ENCODE data around the gene SREBF1.
"Not testable (repeated sequence)": the region's sequence is repeated elsewhere in the genome, so short reads cannot be mapped to it uniquely, and the experiment has no call there.

Gene SREBF1

DNA sequence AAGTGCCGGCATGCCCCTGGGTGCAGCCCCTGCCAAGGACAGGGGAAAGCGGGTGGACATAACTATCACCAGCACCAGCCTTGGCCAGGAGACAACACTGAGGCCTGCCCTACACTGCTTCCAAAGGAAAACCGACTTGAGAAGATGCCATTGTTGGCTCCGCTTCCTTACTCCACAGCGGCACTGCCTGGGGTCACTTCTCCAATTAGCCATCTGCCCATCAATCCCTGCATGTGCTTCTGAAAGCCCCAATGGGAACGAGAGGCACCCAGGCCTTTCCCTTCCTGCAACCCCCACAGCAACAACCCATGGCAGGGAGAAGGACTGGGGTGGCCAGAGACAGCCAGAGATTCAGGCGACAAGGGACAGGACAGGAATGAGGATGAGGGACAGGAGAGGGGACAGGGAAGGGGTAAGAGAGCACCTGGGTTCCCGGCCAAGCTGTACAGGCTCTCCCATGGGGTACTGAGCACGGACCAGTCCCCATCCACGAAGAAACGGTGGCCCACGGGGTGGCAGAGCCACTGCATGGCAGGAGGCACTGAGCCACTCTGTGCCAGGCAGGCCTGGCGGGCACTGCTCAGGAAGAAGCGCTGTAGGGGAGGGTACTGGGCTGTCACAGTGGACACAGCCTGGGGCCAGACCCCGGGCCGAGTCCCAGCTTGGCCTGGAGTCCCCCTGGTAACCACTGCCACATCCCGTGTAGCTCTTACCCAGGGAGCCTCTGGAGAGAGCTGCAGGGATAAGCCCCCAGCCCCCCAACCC is 21.2 kb downstream of the SREBF1 start:
- DNase-seq (ENCODE audit: low read depth): no peak
- no peak overlapping the region for H3K4me3 ChIP-seq (ENCODE audit: low read depth, low read length)

DNA sequence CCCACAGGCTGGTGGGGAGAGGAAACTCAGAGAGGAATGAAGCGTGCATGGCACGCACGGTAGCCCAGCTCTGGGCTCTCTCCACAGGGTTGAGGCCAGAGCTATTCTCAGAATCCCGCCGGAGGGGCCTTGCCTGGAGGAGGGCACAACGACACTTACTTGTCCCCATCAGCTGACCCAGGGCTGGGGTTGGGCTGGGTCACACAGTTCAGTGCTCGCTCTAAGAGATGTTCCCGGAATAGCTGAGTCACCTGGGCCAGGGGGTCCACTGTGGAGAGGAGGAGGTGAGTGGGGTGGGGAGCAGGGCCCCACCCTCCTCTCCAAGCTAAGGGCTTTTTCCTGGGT is 21.8 kb downstream of the SREBF1 start:
- no peak for DNase-seq (ENCODE audit: low read depth)

DNA sequence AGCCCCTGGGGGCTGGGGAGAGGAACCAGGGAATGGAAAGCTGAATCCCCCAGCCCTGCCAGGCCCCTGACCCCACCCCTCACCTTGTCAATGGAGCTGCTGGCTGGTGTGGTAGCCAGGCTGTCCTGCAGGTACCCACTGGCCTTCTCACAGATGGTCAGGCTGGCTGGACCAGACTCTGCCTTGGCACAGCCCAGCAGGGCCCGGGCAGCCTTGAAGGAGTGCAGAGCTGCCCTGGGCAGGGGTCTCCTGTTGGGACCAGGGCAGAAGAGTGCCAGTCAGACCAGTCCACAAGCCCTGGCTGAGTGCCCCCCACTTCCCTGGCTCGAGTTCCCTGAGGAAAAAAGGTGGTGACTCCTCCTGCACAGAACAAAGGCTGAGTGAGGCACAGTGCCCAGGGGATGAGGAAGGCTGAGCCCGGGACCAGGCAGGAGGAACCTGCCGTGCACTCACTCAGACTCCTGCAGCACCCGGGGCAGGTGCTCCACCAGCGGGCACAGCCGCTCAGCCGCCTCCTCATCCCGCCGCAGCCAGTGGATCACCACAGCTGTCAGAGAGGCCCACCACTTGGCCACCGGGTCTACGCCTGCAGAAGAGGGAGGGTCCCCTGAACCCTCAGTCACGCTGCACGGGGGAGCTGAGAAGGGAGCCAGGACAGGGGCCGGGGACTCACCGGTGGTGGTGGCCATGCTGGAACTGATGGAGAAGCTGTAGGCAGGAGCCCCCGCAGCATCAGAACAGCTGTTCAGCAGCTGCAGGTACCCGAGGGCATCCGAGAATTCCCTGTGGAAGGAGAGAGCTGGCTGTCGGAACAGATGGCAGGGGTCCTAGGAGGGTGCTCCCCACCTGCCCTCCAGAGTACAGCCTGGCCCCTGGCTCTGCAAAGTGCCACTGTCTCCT is 22.4 kb downstream of the SREBF1 start:
- H3K4me3 ChIP-seq (ENCODE audit: low read depth, low read length): no peak overlapping the region
- DNase-seq (ENCODE audit: low read depth): no peak

More for the DNA sequence above, 21.8 kb downstream of the SREBF1 start:
- no peak overlapping the region for H3K4me3 ChIP-seq (ENCODE audit: low read depth, low read length)

DNA sequence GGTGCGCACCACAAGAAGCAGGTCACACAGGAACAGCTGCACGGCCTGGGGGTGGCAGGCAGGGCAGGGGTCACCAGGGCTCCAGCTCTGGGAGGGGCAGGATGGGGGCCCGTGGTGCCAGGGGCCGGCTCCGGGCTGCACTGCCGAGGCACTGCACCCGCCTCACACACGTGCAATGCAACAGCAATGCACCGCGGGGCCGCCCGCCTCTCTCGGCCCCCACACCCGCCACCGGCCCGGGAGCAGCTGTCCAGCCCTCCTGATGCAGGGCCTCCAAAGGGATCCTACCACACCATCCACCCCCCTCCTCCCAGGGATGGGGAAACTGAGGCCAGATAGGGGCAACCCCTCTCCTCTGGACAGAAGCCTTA is 23.1 kb downstream of the SREBF1 start:
- no peak for DNase-seq (ENCODE audit: low read depth)
- no peak overlapping the region for H3K4me3 ChIP-seq (ENCODE audit: low read depth, low read length)

DNA sequence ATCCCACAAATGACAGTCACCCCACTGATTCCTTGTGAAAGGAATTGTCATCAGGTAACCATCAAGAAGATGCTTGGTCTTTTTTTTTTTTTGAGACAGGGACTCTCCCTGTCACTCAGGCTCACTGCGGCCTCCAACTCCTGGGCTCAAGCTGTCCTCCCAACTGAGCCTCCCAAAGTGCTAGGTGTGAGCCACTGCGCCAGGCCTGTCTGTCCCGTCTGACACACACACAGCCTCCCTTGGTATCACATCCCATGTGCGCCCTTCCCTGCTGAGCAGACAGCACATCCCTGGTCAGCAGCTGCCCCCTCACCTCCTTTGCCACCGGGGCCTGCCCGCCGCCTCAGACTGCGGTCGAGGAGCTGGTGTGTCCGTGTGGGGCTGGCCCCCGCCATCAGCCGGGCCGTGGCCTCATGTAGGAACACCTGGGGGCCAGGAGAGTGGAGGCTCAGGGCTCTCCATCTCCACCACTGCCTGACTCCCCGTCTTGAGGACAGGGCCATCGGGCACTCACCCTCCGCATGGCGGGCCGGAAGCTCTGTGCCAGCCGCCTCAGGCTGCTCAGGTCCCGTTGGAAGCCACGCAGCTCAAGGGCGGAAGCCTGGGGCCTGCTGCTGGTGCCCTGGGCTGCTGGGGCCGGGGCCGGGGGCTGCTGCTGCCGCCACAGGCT is 23.6 kb downstream of the SREBF1 start:
- DNase-seq (ENCODE audit: low read depth): no peak
- no peak overlapping the region for H3K4me3 ChIP-seq (ENCODE audit: low read depth, low read length)

DNA sequence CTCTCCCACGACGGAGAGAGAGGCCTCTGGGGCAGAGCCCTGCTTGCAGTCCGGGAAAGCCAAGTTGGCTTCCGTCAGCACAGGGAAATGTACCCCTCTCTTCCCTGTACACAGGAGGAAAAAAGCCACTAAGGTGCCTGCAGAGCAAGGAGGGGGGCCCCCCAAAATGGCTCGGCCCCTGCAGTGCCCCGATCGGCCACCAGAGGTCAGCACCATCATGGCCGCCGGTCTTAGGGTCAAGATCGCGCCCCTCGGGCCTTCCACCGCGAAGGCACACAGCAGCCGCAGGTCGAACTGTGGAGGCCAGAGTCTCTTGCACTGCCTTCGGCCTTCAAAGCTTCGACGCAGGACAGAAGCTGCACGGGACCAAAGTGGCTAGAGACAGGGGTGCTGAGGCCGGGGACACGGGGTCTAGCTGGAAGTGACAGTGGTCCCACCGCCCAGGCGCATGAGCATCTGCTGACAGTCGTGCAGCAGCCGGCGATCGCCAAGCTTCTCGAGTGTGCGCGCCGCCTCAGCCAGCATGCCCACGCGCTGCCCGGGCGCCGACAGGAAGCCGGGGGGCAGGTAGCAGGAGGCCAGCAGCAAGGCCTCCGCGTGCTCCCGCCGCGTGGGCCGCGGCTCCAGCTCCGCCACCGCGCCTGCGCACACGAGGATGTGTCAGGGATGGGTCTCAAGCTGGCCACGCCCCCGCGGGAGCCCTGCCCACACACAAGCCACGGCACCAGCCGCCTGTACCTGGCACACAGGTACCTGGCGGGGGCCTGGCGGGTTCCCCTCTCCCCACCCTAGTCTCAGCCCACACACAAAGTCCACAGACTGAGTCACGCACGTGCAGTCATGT is 24.4 kb downstream of the SREBF1 start:
- no peak for DNase-seq (ENCODE audit: low read depth)
- no peak overlapping the region for H3K4me3 ChIP-seq (ENCODE audit: low read depth, low read length)

DNA sequence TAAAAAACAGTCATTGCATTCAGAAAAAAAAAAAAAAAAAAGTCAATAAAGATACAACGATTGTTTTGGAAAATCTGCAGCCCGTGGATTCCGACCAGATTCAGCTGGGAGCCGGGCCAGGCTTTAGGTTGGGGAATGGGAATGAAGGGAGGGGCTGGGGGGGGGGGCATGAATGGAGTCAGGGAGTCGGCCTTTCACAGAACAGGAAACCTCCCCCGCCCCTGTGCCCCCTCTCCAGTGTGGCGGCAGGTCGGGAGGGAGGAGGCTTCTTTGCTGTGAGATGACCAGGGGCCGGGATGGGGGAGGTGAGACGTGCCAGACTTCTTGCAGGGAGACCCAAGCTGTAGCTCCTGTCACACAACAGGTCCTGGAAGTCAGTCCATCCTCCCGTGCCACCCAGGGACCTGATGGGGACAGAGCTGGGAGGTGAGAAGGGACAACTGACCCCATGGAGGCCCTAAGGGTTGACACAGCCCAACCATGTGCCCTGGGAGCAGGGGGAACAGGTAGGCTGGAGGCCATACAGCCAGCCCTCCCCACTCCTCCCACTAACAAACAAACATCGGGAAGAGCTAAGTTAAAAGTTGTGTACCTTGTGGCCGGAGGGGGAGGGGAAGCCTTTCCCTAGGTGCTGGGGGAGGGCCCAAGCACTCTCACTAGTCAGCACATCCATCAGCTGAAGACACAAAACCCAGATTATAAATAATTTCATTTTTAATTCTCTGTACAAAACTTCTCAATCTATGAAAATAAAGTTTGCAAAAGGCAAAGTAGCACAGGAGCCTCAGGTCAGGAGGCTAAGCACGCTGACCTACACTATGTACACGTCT is 25.2 kb downstream of the SREBF1 start:
- no peak overlapping the region for H3K4me3 ChIP-seq (ENCODE audit: low read depth, low read length)
- no peak for DNase-seq (ENCODE audit: low read depth)

DNA sequence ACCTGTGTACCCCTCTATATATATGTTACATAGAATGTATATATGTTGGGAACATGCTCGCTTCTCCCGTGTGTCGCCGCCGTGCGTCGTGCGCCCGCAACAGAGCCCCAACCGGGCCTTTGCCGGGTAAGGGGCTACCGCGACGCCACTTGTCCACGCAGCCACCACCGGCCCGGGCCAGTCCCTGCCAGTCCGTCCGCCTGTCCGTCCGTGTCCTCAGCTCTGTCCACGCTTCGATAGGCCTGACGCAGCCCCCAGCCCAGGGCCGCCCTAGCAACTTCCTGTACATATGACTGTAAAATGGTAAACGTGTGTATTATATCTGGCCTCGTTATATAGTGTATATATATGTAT is 25.9 kb downstream of the SREBF1 start:
- DNase-seq (ENCODE audit: low read depth): no peak
- H3K4me3 ChIP-seq (ENCODE audit: low read depth, low read length): no peak overlapping the region

DNA sequence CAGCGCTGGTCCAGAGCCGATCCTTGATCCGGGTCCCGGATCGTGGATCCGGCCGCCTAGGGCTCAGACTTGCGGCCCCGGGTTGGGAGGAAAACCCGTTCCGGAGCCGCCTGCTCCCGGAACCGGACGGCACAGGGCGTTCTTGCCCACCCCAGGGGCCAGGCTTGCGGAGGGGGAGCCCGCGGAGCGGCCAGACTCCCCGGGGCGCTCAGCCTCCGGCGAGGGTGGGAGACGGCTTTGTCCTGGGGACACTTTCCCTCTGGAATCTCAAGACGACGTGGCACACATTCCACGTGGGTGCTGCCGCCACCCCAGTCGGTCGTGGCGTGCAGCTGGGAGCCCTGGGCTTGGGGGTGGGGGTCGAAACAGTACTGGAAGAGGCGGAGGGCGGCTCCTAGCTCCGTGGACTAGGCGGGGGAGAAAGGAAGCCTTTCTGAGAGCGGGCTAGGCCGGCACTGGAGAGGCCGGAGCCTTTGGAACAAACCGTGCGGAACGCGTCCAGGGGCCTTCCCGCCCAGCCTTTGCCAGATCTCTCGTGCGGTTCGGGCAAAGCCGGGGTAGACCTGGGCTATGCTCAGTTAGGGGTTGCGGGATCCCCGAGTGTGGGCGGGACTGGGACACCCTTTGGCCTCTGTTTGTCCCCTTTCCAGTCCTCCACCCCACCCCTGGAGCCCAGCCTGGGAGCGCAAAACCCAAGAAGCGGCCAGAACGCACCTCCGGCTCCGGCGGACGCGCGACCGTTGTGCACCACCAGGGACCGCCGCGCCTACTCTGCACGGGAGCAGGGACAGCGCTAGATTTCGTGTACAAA is 26.5 kb downstream of the SREBF1 start:
- peak; percentile 35 for DNase-seq (ENCODE audit: low read depth)
- H3K4me3 ChIP-seq (ENCODE audit: low read depth, low read length): no peak overlapping the region

DNA sequence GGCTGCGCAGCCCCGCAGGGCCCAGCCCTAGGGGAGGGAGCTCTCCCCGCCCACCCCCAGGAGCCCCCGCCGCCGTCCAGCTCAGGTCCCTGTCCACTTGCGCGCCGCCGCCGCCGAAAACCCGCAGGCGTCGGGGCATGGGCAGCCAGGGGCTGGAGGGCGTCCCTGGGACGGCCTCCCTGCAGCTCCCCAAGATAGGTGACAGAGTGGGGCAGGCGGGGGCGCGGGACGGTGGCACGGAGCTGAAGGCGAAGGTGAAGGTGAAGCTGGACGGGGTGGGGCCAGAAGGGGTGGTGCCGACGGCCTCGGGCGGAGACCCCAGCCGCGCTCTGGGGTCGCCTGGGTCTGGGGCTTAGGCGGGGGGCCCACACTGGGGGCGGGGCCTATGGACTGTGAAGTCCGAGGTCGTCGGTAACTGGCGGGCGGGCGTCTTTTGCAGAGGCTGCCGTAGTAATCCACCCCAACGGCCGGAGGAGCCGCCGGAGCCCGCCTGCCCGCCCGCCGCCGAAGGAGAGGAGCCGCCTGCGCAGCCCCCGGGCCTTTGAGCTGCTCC is 27.2 kb downstream of the SREBF1 start:
- no peak for DNase-seq (ENCODE audit: low read depth)
- H3K4me3 ChIP-seq (ENCODE audit: low read depth, low read length): no peak overlapping the region

DNA sequence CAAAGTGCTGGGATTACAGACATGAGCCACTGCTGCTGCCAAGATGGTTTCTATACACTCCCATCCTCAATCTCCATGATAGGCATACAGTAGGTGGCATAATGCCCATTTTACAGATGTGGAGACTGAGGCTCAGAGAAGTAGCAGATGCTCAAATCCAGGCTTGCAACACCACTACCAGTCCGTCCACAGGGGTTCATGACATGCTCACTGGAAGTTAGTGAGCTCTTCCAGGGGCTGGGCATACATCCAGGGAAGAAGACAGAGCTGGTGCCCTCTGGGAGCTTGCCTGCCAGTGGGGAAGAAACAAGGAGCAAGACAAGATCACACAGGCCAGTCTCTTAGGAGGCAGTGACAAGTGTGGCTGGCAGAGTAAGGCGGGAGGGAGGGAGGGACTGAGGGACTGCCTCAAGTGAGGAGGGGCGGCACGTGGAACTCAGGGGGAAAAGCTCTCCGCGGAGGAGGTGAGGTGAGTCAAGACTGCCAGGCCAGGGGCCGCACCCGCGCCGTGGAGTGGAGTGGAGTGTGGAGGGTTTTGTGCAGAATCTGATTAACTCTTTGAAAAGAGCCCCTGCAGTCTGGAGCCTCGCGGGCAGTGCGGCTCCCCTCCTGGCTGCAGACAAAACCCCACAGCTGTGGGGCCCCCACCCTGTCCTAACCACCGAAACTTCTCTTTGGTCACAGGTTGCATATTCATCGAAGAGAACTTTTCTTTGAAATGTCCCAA is 27.9 kb downstream of the SREBF1 start:
- DNase-seq (ENCODE audit: low read depth): no peak
- no peak overlapping the region for H3K4me3 ChIP-seq (ENCODE audit: low read depth, low read length)

DNA sequence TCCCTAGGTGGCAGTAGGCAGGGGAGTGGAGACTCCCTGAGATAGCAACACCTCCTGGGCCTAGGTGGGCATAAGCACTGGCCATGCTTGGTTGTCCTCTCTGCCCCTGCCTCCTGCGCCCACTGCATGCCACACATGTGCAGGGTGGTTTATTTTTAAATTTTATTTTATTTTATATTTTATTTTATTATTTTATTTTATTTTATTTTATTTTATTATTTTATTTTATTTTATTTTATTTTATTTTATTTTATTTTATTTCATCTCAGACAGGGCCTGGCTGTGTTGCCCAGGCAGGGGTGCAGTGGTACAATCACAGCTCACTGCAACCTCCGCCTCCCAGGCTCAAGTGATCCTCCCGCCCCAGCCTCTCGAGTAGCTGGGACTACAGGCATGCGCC is 28.6 kb downstream of the SREBF1 start:
- H3K4me3 ChIP-seq (ENCODE audit: low read depth, low read length); DNase-seq (ENCODE audit: low read depth): not testable (repeated sequence)

DNA sequence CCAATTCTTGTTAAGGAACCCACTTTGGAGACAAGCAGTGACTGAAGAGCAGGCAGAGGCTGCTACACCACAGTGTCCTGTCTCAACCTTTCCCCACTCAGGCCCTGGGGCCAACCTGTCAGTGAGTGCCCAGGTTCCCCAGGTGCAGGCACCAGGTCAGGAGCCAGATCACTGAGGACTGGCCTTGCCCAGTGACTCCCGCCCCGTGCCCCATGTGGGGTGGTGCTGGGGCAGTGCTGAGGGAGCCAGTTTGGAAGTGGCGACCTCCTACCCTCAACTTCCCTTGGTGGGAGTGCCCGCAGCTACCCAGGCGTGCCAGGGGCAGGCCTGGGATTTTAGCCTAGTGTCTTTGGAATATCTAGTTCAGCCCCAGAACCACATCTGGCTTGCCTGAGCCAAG is 29.3 kb downstream of the SREBF1 start:
- DNase-seq (ENCODE audit: low read depth): no peak
- H3K4me3 ChIP-seq (ENCODE audit: low read depth, low read length): no peak overlapping the region

DNA sequence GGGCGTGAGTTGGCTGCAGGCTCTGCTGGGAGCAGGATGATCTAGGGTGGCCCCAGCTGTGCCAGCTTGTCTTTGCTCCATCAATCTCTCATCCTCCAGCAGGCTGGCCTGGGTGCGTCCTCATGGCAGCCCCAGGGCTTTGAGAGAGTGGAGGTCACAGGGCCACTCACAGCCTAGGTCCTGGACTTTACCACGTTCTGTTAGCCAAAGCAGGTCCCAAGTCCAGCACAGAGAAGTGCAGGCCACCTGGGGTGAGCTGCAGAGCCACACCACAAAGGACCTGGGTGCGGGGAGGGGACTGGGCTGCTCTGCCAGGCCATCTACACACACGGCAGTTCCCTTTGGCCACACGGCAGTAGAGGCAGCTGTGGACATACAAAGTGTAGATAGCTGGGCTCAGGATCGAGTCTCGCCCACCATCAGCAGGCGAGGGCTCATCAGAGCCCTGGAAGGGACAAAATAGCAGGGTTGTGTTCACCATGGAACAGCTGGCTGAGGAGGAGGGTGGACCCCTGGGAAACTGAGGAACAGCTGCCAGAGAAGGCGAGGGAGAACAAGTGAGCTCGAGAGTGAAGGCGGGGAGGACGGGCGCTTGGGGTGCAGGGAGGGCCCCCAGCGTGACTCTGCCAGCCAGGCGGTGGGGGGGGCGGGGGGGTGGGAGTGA is 30.0 kb downstream of the SREBF1 start:
- no peak overlapping the region for H3K4me3 ChIP-seq (ENCODE audit: low read depth, low read length)
- DNase-seq (ENCODE audit: low read depth): no peak

DNA sequence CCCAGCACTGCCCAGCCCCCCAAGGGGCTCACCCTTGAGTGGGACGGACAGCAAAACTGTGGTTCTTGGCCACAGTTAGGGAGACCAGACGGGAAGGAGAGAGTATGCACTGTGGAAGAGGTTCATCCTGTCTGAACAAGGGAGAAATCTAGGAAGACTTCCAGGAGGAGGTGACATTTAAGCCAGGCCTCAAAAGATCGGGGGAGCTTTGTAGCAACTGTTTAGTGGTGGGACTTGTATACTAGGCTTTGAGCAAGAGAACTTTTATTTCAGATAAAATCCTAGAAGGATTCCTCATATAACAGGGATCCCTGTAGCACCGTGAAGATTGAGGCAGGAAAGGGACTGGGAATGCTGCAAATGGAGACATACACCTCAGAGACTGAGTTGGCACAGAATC is 30.8 kb downstream of the SREBF1 start:
- H3K4me3 ChIP-seq (ENCODE audit: low read depth, low read length): no peak overlapping the region
- no peak for DNase-seq (ENCODE audit: low read depth)

DNA sequence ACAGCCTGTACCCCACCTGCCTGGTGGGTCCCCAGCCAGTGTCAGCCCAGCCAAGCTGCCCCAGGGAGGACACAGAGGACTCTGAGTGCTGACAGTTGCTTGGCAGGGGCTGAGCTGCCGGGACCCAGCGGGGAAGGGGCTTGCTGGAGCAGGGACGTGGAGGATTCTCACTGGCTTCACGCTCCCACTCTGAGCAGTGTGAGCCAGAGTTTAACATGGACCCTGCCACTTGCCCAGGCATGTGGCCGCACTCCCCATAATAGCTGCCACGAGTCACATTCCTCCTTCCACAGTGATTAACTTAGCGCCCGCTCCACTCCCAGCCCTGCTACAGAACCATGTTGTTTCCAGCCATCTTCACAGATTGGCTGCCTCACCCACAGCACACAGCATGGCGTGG is 31.2 kb downstream of the SREBF1 start:
- H3K4me3 ChIP-seq (ENCODE audit: low read depth, low read length): no peak overlapping the region
- DNase-seq (ENCODE audit: low read depth): no peak

DNA sequence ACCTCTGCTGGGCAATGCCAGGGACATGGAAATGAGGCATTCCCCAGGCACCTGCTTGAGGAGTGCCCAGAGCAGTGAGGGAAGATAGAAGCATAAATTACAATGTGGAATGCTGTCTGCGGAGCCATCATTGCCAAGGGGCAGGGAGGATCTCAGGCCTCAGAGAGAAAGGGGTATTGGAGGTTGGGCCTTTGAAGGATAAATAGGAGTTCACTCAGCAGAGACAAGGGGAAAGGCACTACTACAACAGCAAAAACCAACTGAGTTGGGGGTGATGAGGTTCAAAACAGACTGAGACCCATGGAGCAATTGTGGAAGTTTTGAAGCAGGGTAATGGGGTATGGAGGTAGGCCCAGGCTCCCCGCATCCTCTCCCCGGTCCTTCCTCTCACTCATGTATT is 32.8 kb downstream of the SREBF1 start:
- H3K4me3 ChIP-seq (ENCODE audit: low read depth, low read length): no peak overlapping the region
- no peak for DNase-seq (ENCODE audit: low read depth)

Measured in skeletal muscle cell (primary cell).